Liver (tissue), 9 donors: ENCODE results near the gene PKHD1. TPM values are rescaled to one million over a fixed set of nuclear protein-coding genes. Genes with fewer than 3 reads are reported as not detected.

Experiments
- DNase-seq: peaks from one replicate; pipeline ENCODE4 v3.0.0-alpha.2; 2017; ENCODE audit warnings: low spot score
- H3K27ac ChIP-seq, 2 donors: one replicate each; pipeline ENCODE4 v1.7.0; 2013; ENCODE audit warnings: inconsistent platforms in 2 of 2, low read length in 2 of 2, control low read depth in 1 of 2, low read depth in 1 of 2, mild to moderate bottlenecking in 1 of 2
- H3K27me3 ChIP-seq, 4 donors: one replicate each; pipeline versions ENCODE4 v1.6.1 to v1.7.0; 2013; ENCODE audit warnings: low read length in 3 of 4, inconsistent platforms in 1 of 4, mild to moderate bottlenecking in 1 of 4, moderate library complexity in 1 of 4; ENCODE audit not compliant: control insufficient read depth in 4 of 4, insufficient read depth in 4 of 4
- H3K36me3 ChIP-seq, 4 donors: one replicate each; pipeline versions ENCODE4 v1.6.1 to v1.7.0; 2013; ENCODE audit warnings: low read length in 3 of 4, mild to moderate bottlenecking in 3 of 4, low read depth in 1 of 4, moderate library complexity in 1 of 4; ENCODE audit not compliant: control insufficient read depth in 4 of 4, insufficient read depth in 3 of 4
- H3K4me1 ChIP-seq, 4 donors: one replicate each; pipeline versions ENCODE4 v1.6.1 to v1.7.0; 2013; ENCODE audit warnings: low read length in 3 of 4, mild to moderate bottlenecking in 3 of 4, moderate library complexity in 1 of 4; ENCODE audit not compliant: control insufficient read depth in 4 of 4, insufficient read depth in 4 of 4
- H3K4me3 ChIP-seq, 3 donors: one replicate each; pipeline versions ENCODE4 v1.6.1 to v1.7.0; 2013; ENCODE audit warnings: low read length in 3 of 3, control low read depth in 1 of 3, low read depth in 1 of 3, mild to moderate bottlenecking in 1 of 3
- H3K9ac ChIP-seq, 2 donors: one replicate each; pipeline ENCODE4 v1.7.0; 2013; ENCODE audit warnings: low read length in 2 of 2, mild to moderate bottlenecking in 2 of 2, moderate library complexity in 2 of 2, control low read depth in 1 of 2, low read depth in 1 of 2
- H3K9me3 ChIP-seq, 4 donors: one replicate each; pipeline versions ENCODE4 v1.6.1 to v1.7.0; 2013; ENCODE audit warnings: low read length in 3 of 4; ENCODE audit not compliant: control insufficient read depth in 4 of 4
- EGR1 ChIP-seq, 2 donors: IDR thresholded peaks; 2 replicates each; pipeline ENCODE4 v1.6.1; 2016 to 2018; ENCODE audit warnings: antibody characterized with exemption in 2 of 2, low read depth in 2 of 2
- FOXA1 ChIP-seq: IDR thresholded peaks from 2 replicates; pipeline ENCODE4 v1.6.1; 2016; ENCODE audit warnings: antibody characterized with exemption
- HNF4A ChIP-seq, 2 donors: conservative IDR thresholded peaks; 2 replicates each; pipeline ENCODE4 v1.6.1; 2016; ENCODE audit warnings: antibody characterized with exemption in 2 of 2, mild to moderate bottlenecking in 2 of 2
- HNF4G ChIP-seq: IDR thresholded peaks from 2 replicates; pipeline ENCODE4 v1.6.1; 2016; ENCODE audit warnings: antibody characterized with exemption
- NR2F2 ChIP-seq: IDR thresholded peaks from 2 replicates; pipeline ENCODE4 v1.6.1; 2016; ENCODE audit warnings: antibody characterized with exemption
- RAD21 ChIP-seq, 2 donors: IDR thresholded peaks; 2 replicates each; pipeline ENCODE4 v1.6.1; 2016; ENCODE audit warnings: antibody characterized with exemption in 2 of 2, mild to moderate bottlenecking in 2 of 2
- RXRA ChIP-seq, 2 donors: IDR thresholded peaks; 2 replicates each; pipeline ENCODE4 v1.6.1; 2017 to 2018; ENCODE audit warnings: antibody characterized with exemption in 2 of 2, mild to moderate bottlenecking in 1 of 2
- SP1 ChIP-seq: IDR thresholded peaks from 2 replicates; pipeline ENCODE4 v1.6.1; 2018; ENCODE audit warnings: antibody characterized with exemption, mild to moderate bottlenecking
- YY1 ChIP-seq: IDR thresholded peaks from 2 replicates; pipeline ENCODE4 v1.6.1; 2016; ENCODE audit warnings: antibody characterized with exemption, mild to moderate bottlenecking
- WGBS: extraction: QIAGEN DNeasy Blood & Tissue Kit; methylation state at CpG from one replicate; pipeline ENCODE4 v1.1.7; 2013; 5-methylcytosine and 5-hydroxymethylcytosine counted together
- polyA plus RNA-seq, 2 donors: library from polyadenylated mRNA; stranded (reverse) in 1 of 2; unstranded in 1 of 2; fragments of 200-250 nt in 1 of 2; fragments of >200 nt in 1 of 2; fragmentation: Nextera tagmentation in 1 of 2; extraction: Ambion mirVana in 1 of 2; gene quantifications; one replicate each; pipeline versions ENCODE4 v1.2.1 to v1.2.3, GENCODE V29; 2013 to 2015
- total RNA-seq, 2 donors: library from RNA; depleted of rRNA; stranded (reverse); fragments of >200 nt; gene quantifications; one replicate each; pipeline ENCODE4 v1.2.3, GENCODE V29; 2014
- TF ChIP-seq, protein P1 (sequence below): IDR thresholded peaks from 2 replicates; pipeline ENCODE4 v1.6.1; 2016; ENCODE audit warnings: antibody characterized with exemption
- TF ChIP-seq, protein P2 (sequence below): IDR thresholded peaks from 2 replicates; pipeline ENCODE4 v1.6.1; 2016; ENCODE audit warnings: antibody characterized with exemption
- TF ChIP-seq, protein P3 (sequence below): IDR thresholded peaks from 2 replicates; pipeline ENCODE4 v1.6.1; 2016; ENCODE audit warnings: antibody characterized with exemption, mild to moderate bottlenecking
- donor health status: healthy.
- donor health status: healthy.
- donor health status: healthy.
- donor health status: healthy.
- donor health status: healthy.

Gene PKHD1
- total and polyA plus RNA-seq, 4 donors: 0.45 to 10.6 (median 3.2) TPM

DNA sequence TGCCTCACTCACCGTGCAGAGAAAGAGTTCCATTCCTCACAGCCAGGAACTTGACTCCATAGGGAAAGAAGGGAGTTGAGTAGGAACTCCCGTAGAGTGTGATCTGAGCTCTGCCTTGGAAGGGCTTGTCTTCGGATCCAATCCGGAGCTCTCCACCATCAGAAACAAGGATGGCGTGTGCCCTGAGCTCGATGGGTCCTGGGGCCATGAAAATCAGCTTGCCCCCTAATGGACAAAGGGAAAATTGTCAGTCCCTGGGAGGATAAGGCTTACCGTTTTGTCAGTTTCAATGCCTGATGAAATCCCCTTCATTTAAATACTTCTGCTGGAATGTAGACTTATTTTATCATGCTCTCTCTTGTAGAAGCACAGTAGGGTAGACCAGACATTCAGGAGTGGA is 153.3 kb downstream of the PKHD1 start:
- WGBS: 85% methylated on average over 7 of the region's 7 CpGs

DNA sequence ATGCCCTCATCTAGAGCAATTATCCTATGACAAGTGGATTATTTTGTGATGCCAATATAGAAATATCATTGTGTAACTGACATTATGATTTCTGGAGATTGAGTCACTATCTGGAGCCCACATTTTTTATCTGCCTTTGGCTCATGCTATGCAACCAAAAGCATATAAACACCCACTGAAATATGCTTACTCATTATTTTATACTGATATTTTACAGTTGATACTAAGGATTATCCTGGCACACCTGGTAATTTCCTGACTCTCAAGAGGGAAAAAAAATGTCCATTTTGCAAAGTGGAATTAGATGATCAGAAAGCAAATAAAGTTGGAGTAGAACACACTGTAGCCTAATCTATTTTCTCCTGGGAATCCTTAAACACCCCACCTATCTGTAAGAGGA is 154.5 kb downstream of the PKHD1 start:
- TF ChIP-seq HNF4G (no peak), NR2F2 (no peak), HNF4A (conservative IDR thresholded peaks at IDR 0.05) (no peak), RXRA (IDR thresholded peaks at IDR 0.05) (no peak), FOXA1 (no peak), YY1 (no peak), RAD21 (IDR thresholded peaks at IDR 0.05) (no peak), SP1 (no peak)
- TF ChIP-seq, protein P1, sequence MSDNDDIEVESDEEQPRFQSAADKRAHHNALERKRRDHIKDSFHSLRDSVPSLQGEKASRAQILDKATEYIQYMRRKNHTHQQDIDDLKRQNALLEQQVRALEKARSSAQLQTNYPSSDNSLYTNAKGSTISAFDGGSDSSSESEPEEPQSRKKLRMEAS: no peak
- TF ChIP-seq, protein P2, sequence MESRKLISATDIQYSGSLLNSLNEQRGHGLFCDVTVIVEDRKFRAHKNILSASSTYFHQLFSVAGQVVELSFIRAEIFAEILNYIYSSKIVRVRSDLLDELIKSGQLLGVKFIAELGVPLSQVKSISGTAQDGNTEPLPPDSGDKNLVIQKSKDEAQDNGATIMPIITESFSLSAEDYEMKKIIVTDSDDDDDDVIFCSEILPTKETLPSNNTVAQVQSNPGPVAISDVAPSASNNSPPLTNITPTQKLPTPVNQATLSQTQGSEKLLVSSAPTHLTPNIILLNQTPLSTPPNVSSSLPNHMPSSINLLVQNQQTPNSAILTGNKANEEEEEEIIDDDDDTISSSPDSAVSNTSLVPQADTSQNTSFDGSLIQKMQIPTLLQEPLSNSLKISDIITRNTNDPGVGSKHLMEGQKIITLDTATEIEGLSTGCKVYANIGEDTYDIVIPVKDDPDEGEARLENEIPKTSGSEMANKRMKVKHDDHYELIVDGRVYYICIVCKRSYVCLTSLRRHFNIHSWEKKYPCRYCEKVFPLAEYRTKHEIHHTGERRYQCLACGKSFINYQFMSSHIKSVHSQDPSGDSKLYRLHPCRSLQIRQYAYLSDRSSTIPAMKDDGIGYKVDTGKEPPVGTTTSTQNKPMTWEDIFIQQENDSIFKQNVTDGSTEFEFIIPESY: no peak
- TF ChIP-seq, protein P3, sequence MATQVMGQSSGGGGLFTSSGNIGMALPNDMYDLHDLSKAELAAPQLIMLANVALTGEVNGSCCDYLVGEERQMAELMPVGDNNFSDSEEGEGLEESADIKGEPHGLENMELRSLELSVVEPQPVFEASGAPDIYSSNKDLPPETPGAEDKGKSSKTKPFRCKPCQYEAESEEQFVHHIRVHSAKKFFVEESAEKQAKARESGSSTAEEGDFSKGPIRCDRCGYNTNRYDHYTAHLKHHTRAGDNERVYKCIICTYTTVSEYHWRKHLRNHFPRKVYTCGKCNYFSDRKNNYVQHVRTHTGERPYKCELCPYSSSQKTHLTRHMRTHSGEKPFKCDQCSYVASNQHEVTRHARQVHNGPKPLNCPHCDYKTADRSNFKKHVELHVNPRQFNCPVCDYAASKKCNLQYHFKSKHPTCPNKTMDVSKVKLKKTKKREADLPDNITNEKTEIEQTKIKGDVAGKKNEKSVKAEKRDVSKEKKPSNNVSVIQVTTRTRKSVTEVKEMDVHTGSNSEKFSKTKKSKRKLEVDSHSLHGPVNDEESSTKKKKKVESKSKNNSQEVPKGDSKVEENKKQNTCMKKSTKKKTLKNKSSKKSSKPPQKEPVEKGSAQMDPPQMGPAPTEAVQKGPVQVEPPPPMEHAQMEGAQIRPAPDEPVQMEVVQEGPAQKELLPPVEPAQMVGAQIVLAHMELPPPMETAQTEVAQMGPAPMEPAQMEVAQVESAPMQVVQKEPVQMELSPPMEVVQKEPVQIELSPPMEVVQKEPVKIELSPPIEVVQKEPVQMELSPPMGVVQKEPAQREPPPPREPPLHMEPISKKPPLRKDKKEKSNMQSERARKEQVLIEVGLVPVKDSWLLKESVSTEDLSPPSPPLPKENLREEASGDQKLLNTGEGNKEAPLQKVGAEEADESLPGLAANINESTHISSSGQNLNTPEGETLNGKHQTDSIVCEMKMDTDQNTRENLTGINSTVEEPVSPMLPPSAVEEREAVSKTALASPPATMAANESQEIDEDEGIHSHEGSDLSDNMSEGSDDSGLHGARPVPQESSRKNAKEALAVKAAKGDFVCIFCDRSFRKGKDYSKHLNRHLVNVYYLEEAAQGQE: no peak
- H3K27me3 ChIP-seq: no peaks in the 10 kb centered on the region
- no peaks in the 10 kb centered on the region for H3K4me1 ChIP-seq
- no peak for DNase-seq
- no peak overlapping the region for H3K4me3 ChIP-seq
- peaks cover 0 to 12% (median 0%) of the 10 kb centered on the region in 4 donors for H3K36me3 ChIP-seq
- no peaks in the 10 kb centered on the region for H3K9me3 ChIP-seq
- no peak overlapping the region for H3K9ac ChIP-seq
- no peak overlapping the region for H3K27ac ChIP-seq

More for the DNA sequence above, 153.3 kb downstream of the PKHD1 start:
- DNase-seq: no peak
- H3K4me1 ChIP-seq: no peaks in the 10 kb centered on the region
- no peaks in the 10 kb centered on the region for H3K27me3 ChIP-seq
- H3K9me3 ChIP-seq: no peaks in the 10 kb centered on the region
- H3K36me3 ChIP-seq: peaks cover 0 to 12% (median 0%) of the 10 kb centered on the region in 4 donors
- no peak for TF ChIP-seq HNF4G
- no peak for TF ChIP-seq NR2F2
- TF ChIP-seq, protein P3: no peak
- TF ChIP-seq EGR1 (IDR thresholded peaks at IDR 0.05; ENCODE audit: low read depth in 2 of 2): no peak
- TF ChIP-seq FOXA1: no peak
- H3K27ac ChIP-seq: no peak overlapping the region
- H3K9ac ChIP-seq: no peak overlapping the region
- no peak overlapping the region for H3K4me3 ChIP-seq
